Muscle layer of duodenum (tissue), 2 donors: ENCODE results near the gene TMEM178B.

Experiments
- H3K27ac ChIP-seq: one replicate; pipeline ENCODE4 v1.7.0; 2013; ENCODE audit warnings: mild to moderate bottlenecking, low read length
- H3K27me3 ChIP-seq: one replicate; pipeline ENCODE4 v1.7.0; 2013; ENCODE audit warnings: low read depth, mild to moderate bottlenecking, control low read depth, low read length
- H3K36me3 ChIP-seq, 2 donors: one replicate each; pipeline ENCODE4 v1.7.0; 2013; ENCODE audit warnings: low read length in 2 of 2, control low read depth in 1 of 2, mild to moderate bottlenecking in 1 of 2; ENCODE audit not compliant: insufficient read depth in 2 of 2, control insufficient read depth in 1 of 2
- H3K4me1 ChIP-seq, 2 donors: one replicate each; pipeline ENCODE4 v1.7.0; 2013; ENCODE audit warnings: low read length in 2 of 2, mild to moderate bottlenecking in 2 of 2, control low read depth in 1 of 2, moderate library complexity in 1 of 2; ENCODE audit not compliant: insufficient read depth in 2 of 2, control insufficient read depth in 1 of 2
- H3K4me3 ChIP-seq, 2 donors: one replicate each; pipeline ENCODE4 v1.7.0; 2013; ENCODE audit warnings: low read length in 2 of 2, low read depth in 1 of 2, mild to moderate bottlenecking in 1 of 2
- H3K9me3 ChIP-seq, 2 donors: one replicate each; pipeline ENCODE4 v1.7.0; 2013; ENCODE audit warnings: low read length in 2 of 2, control low read depth in 1 of 2, mild to moderate bottlenecking in 1 of 2; ENCODE audit not compliant: control insufficient read depth in 1 of 2
- donor health status: healthy.

The TMEM178B gene

GRCh38 chr7:141466151-141466904 is 392.5 kb downstream of the TMEM178B start:
- no peaks in the 10 kb centered on the region for H3K36me3 ChIP-seq
- H3K9me3 ChIP-seq: no peaks in the 10 kb centered on the region
- no peak overlapping the region for H3K4me3 ChIP-seq
- no peaks in the 10 kb centered on the region for H3K27me3 ChIP-seq
- H3K4me1 ChIP-seq: no peaks in the 10 kb centered on the region
- no peak overlapping the region for H3K27ac ChIP-seq

- no peaks in the 10 kb centered on the region for H3K36me3 ChIP-seq
- no peaks in the 10 kb centered on the region for H3K27me3 ChIP-seq
- H3K27ac ChIP-seq: no peak overlapping the region
- H3K9me3 ChIP-seq: no peaks in the 10 kb centered on the region
- no peak overlapping the region for H3K4me3 ChIP-seq
- H3K4me1 ChIP-seq: no peaks in the 10 kb centered on the region
Observed at GRCh38 chr7:141468341-141468740, 394.5 kb downstream of the TMEM178B start.

DNA sequence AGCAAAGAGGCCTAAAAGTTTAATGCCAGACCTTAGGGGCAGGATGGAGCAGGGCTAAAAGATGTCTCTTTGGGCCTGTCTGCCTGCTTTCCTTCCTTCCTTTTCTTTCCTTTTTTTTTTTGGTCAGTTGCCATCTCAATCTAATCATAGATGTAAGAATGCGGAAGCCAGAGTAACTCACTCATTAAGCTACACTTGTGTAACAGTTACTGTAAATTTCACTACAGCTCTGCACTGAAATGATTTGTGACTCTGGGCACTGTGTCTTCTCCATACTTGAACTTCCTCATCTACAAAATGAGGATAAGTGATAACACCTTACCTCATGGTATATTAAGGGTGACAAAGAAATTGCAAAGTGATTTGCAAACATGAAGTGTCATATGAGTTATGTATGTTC is 401.8 kb downstream of the TMEM178B start:
- Histone ChIP-seq H3K27me3 (no peaks in the 10 kb centered on the region), H3K4me3 (no peak overlapping the region), H3K9me3 (no peaks in the 10 kb centered on the region), H3K4me1 (no peaks in the 10 kb centered on the region), H3K27ac (no peak overlapping the region), H3K36me3 (no peaks in the 10 kb centered on the region)

DNA sequence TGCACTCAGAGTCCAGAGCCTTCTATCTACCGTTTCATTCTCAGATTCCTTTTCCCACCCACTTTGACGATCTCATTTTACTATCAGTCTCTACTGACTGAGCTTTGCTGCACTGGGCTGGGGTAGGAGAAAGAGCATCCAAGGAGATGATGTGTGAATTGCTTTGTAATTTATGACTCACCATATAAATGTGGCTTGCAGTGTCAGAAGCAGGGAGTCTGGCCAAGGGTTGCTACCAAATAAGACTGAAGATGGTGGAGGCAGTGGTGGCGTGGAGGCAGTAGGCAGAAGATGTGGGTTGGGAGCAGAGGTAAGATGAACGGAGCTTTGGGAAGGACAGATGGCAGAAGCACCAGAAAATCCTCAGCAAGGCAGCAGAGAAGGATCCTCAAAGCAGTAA is 404.0 kb downstream of the TMEM178B start:
- no peak overlapping the region for H3K27ac ChIP-seq
- H3K27me3 ChIP-seq: no peaks in the 10 kb centered on the region
- H3K4me1 ChIP-seq: no peaks in the 10 kb centered on the region
- H3K4me3 ChIP-seq: no peak overlapping the region
- H3K36me3 ChIP-seq: no peaks in the 10 kb centered on the region
- H3K9me3 ChIP-seq: no peaks in the 10 kb centered on the region

DNA sequence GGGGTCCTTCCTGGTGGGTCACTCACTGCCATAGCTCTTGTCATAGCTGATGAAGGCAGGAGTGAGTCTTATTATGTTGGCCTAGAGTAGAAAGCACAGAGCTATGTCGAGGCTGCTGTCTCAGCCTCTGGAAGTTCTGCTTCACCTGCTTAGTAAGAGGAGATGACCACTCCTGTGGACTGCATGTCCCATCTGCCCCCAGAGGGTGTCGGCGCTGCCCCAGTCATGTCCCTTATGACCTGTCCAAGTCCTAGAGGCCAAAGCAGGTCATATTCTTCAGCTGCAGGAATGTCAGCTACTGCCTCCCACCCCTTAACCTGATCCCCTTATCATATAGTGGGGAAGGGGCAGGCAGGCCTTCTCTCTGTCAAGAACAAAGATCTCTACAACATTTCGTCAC is 405.0 kb downstream of the TMEM178B start:
- no peak overlapping the region for H3K27ac ChIP-seq
- H3K27me3 ChIP-seq: no peaks in the 10 kb centered on the region
- H3K9me3 ChIP-seq: no peaks in the 10 kb centered on the region
- H3K4me1 ChIP-seq: no peaks in the 10 kb centered on the region
- H3K36me3 ChIP-seq: no peaks in the 10 kb centered on the region
- H3K4me3 ChIP-seq: no peak overlapping the region

- Histone ChIP-seq H3K4me3 (no peak overlapping the region), H3K9me3 (no peaks in the 10 kb centered on the region), H3K4me1 (no peaks in the 10 kb centered on the region), H3K27ac (no peak overlapping the region), H3K27me3 (no peaks in the 10 kb centered on the region), H3K36me3 (no peaks in the 10 kb centered on the region)
Observed at GRCh38 chr7:141480953-141481352, 407.1 kb downstream of the TMEM178B start.

- Histone ChIP-seq H3K4me3 (no peak overlapping the region), H3K27ac (no peak overlapping the region), H3K4me1 (no peaks in the 10 kb centered on the region), H3K9me3 (no peaks in the 10 kb centered on the region), H3K27me3 (no peaks in the 10 kb centered on the region), H3K36me3 (no peaks in the 10 kb centered on the region)
Observed at GRCh38 chr7:141481971-141482370, 408.1 kb downstream of the TMEM178B start.

GRCh38 chr7:141483044-141483443 is 409.2 kb downstream of the TMEM178B start:
- no peaks in the 10 kb centered on the region for H3K36me3 ChIP-seq
- H3K27ac ChIP-seq: no peak overlapping the region
- no peaks in the 10 kb centered on the region for H3K27me3 ChIP-seq
- no peaks in the 10 kb centered on the region for H3K9me3 ChIP-seq
- no peak overlapping the region for H3K4me3 ChIP-seq
- H3K4me1 ChIP-seq: no peaks in the 10 kb centered on the region

GRCh38 chr7:141484907-141485306 is 411.0 kb downstream of the TMEM178B start:
- Histone ChIP-seq H3K27me3 (no peaks in the 10 kb centered on the region), H3K36me3 (no peaks in the 10 kb centered on the region), H3K4me3 (no peak overlapping the region), H3K4me1 (no peaks in the 10 kb centered on the region), H3K27ac (no peak overlapping the region), H3K9me3 (no peaks in the 10 kb centered on the region)

DNA sequence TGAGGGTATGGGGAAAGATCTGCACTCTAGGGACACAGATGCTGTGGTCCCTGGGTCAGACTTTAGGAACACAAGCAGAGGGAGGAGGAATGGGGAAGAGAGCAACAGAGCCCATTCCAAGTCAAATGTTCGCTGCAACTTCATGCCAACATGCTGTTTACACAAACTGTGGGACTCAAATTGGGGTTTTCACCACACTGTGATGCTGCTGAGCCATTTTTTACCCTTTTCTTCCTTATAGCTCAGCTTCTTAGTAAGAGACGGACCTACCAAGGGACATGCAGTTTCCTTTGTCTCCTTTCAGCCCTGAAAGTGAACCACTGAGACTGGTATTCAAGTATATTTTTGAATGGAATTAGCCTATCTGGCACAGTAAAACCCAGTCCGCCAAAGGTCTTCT is 413.1 kb downstream of the TMEM178B start:
- H3K27ac ChIP-seq: no peak overlapping the region
- H3K4me3 ChIP-seq: no peak overlapping the region
- H3K27me3 ChIP-seq: no peaks in the 10 kb centered on the region
- H3K4me1 ChIP-seq: no peaks in the 10 kb centered on the region
- no peaks in the 10 kb centered on the region for H3K9me3 ChIP-seq
- H3K36me3 ChIP-seq: no peaks in the 10 kb centered on the region

DNA sequence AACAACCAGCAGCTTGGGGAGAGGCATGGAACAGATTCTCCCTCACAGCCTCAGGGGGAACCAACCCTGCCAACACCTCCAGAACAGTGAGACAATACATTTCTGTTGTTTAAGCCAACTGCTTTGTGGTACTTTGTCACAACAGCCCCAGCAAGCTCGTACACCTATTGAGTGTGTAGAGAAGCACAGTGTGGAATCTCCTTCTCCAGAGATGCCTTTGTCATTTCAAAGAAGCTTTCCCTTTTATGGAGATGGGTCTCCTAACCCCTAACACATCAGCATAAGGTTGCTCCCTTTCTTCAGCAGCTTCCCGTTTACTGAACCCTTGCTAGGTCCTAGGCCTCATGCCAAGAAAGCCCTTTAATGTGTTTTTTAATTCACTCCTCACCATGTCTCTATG is 416.6 kb downstream of the TMEM178B start:
- no peaks in the 10 kb centered on the region for H3K36me3 ChIP-seq
- H3K4me1 ChIP-seq: no peaks in the 10 kb centered on the region
- H3K4me3 ChIP-seq: no peak overlapping the region
- H3K9me3 ChIP-seq: no peaks in the 10 kb centered on the region
- H3K27me3 ChIP-seq: no peaks in the 10 kb centered on the region
- no peak overlapping the region for H3K27ac ChIP-seq

GRCh38 chr7:141495057-141495456 is 421.2 kb downstream of the TMEM178B start:
- Histone ChIP-seq H3K36me3 (no peaks in the 10 kb centered on the region), H3K27me3 (no peaks in the 10 kb centered on the region), H3K9me3 (no peaks in the 10 kb centered on the region), H3K27ac (no peak overlapping the region), H3K4me1 (no peaks in the 10 kb centered on the region), H3K4me3 (no peak overlapping the region)
